ENCODE data around the gene RING1. TPM values are rescaled to one million over a fixed set of nuclear protein-coding genes. Genes with fewer than 3 reads are reported as not detected.
A peak's percentile ranks its signal among the peaks of the same experiment; 100 is the strongest.

The RING1 gene
- total RNA-seq, 4 donors from 2014 or later, result 1.8 to 66.9 (median 30.1) TPM

- no peak for DNase-seq
- TF ChIP-seq CTCF (IDR thresholded peaks at IDR 0.05) (no peak), POLR2A (IDR thresholded peaks at IDR 0.05) (no peak)
- Histone ChIP-seq H3K4me1 (peaks cover 10% of the 10 kb centered on the region in 2 donors), H3K27ac (peak overlapping the region in 1 of 2 donors; percentile 96), H3K36me3 (no peaks in the 10 kb centered on the region), H3K27me3 (no peaks in the 10 kb centered on the region), H3K9me3 (no peaks in the 10 kb centered on the region), H3K4me3 (peak overlapping the region; percentile 72 to 89)
- intact Hi-C loops (cut with DNase I; ENCODE audit: low total_unique reads), result no loop called here
These were observed 9.4 kb upstream of the RING1 start for GRCh38 chr6:33198853-33199436.

- Histone ChIP-seq H3K27me3 (no peaks in the 10 kb centered on the region), H3K9me3 (no peaks in the 10 kb centered on the region), H3K36me3 (no peaks in the 10 kb centered on the region), H3K4me1 (peaks cover 10% of the 10 kb centered on the region in 2 donors), H3K27ac (peak overlapping the region; percentile 94 to 96), H3K4me3 (peak overlapping the region; percentile 72 to 89)
- no peak for TF ChIP-seq CTCF (IDR thresholded peaks at IDR 0.05)
- TF ChIP-seq POLR2A (IDR thresholded peaks at IDR 0.05), result no peak
- intact Hi-C loops (cut with DNase I; ENCODE audit: low total_unique reads), result loop anchor here (10.0 kb wide), 1 partner anchor 95 kb away; the partner anchor contains the start of gene RGL2
- no peak for DNase-seq
These were observed 8.5 kb upstream of the RING1 start for GRCh38 chr6:33199687-33200218.

GRCh38 chr6:33200219-33201146 is 7.8 kb upstream of the RING1 start, which contains the start of the genes RXRB and SLC39A7:
Gene RXRB (minus strand): TSS chr6:33200665. CDS start chr6:33200476, 189 bp downstream.
Gene SLC39A7 (plus strand): TSS chr6:33200867. CDS start chr6:33201246, 379 bp downstream.
- peak in 1 of 4 experiments; percentile 20 for TF ChIP-seq CTCF (IDR thresholded peaks at IDR 0.05)
- TF ChIP-seq POLR2A (IDR thresholded peaks at IDR 0.05), result peak; percentile 42 to 53
- Histone ChIP-seq H3K27me3 (no peaks in the 10 kb centered on the region), H3K27ac (peak within 1 kb of the TSS; percentile 94 to 96), H3K36me3 (no peaks in the 10 kb centered on the region), H3K4me3 (peak within 1 kb of the TSS; percentile 72 to 89), H3K4me1 (peaks cover 10% of the 10 kb centered on the region in 2 donors), H3K9me3 (no peaks in the 10 kb centered on the region)
- intact Hi-C loops (cut with DNase I; ENCODE audit: low total_unique reads), result loop anchor here (10.0 kb wide), 1 partner anchor 94 kb away; the partner anchor contains the start of gene RGL2
- DNase-seq, result peak; percentile 99 to 100

GRCh38 chr6:33201147-33201545 is 7.2 kb upstream of the RING1 start:
- Histone ChIP-seq H3K4me1 (peaks cover 10% of the 10 kb centered on the region in 2 donors), H3K4me3 (peak overlapping the region; percentile 72 to 89), H3K9me3 (no peaks in the 10 kb centered on the region), H3K36me3 (no peaks in the 10 kb centered on the region), H3K27me3 (no peaks in the 10 kb centered on the region), H3K27ac (peak overlapping the region; percentile 94 to 96)
- intact Hi-C loops (cut with DNase I; ENCODE audit: low total_unique reads), result loop anchor here (10.0 kb wide), 1 partner anchor 94 kb away; the partner anchor contains the start of gene RGL2
- no peak for DNase-seq
- TF ChIP-seq CTCF (IDR thresholded peaks at IDR 0.05) (no peak), POLR2A (IDR thresholded peaks at IDR 0.05) (no peak)

Data from uterus (tissue), 4 donors.